HepG2 (cell line): Measurements from ENCODE around the gene ETDC.

Source experiments
- ATF2 ChIP-seq: sonication (generic); formaldehyde crosslinking; IDR thresholded peaks from 2 replicates; pipeline ENCODE4 v1.4.0; 2020; ENCODE audit warnings: missing genetic modification reagents
- CTCF ChIP-seq: sonication (generic); formaldehyde crosslinking; IDR thresholded peaks from 2 replicates; pipeline ENCODE4 v1.5.0; 2020; ENCODE audit warnings: mild to moderate bottlenecking, missing genetic modification reagents, moderate library complexity
- ESRRA ChIP-seq: sonication (generic); formaldehyde crosslinking; IDR thresholded peaks from 2 replicates; pipeline ENCODE4 v1.5.1; 2020; ENCODE audit warnings: mild to moderate bottlenecking, low read depth, missing genetic modification reagents
- FOXK2 ChIP-seq: fragments of 450-650 bp; IDR thresholded peaks from 2 replicates; pipeline ENCODE4 v1.6.1; 2016
- KLF13 ChIP-seq: sonication (generic); formaldehyde crosslinking; IDR thresholded peaks from 2 replicates; pipeline ENCODE4 v1.4.0; 2020; ENCODE audit warnings: mild to moderate bottlenecking, missing genetic modification reagents
- MAFK ChIP-seq, 2 experiments: IDR thresholded peaks in 1 of 2; conservative IDR thresholded peaks in 1 of 2; 2 replicates each; pipeline ENCODE4 v1.6.1; 2011; ENCODE audit warnings: improper control_type of control experiment in 2 of 2, low read length in 2 of 2
- SIN3B ChIP-seq: fragments of 150-350 bp; IDR thresholded peaks from 2 replicates; pipeline ENCODE4 v1.6.1; 2014; ENCODE audit warnings: low read length
- SUZ12 ChIP-seq: fragments of 150-350 bp; IDR thresholded peaks from 2 replicates; pipeline ENCODE4 v1.6.1; 2014; ENCODE audit warnings: low read depth, low read length
- TCF7 ChIP-seq: sonication (generic); IDR thresholded peaks from 2 replicates; pipeline ENCODE4 v1.6.1; 2016; ENCODE audit warnings: antibody characterized with exemption, low read depth
- ZNF207 ChIP-seq: fragments of 450-650 bp; IDR thresholded peaks from 2 replicates; pipeline ENCODE4 v1.6.1; 2016; ENCODE audit warnings: antibody characterized with exemption, borderline replicate concordance
- ZNF891 ChIP-seq: sonication (generic); formaldehyde crosslinking; IDR thresholded peaks from 2 replicates; pipeline ENCODE4 v1.5.0; 2020; ENCODE audit warnings: mild to moderate bottlenecking, missing genetic modification reagents
- TF ChIP-seq, protein P1 (sequence below): IDR thresholded peaks from 2 replicates; pipeline ENCODE4 v1.6.1; 2012; ENCODE audit warnings: inconsistent platforms

- no peak for TF ChIP-seq ZNF207
- TF ChIP-seq TCF7, result no peak
- no peak for TF ChIP-seq FOXK2
- TF ChIP-seq ESRRA (CRISPR knock-in tag), result no peak
- TF ChIP-seq SUZ12, result no peak
- no peak for TF ChIP-seq KLF13 (CRISPR knock-in tag)
- TF ChIP-seq CTCF (CRISPR knock-in tag), result no peak
- TF ChIP-seq ATF2 (CRISPR knock-in tag), result no peak
- no peak for TF ChIP-seq ZNF891 (CRISPR knock-in tag)
- TF ChIP-seq, protein P1, sequence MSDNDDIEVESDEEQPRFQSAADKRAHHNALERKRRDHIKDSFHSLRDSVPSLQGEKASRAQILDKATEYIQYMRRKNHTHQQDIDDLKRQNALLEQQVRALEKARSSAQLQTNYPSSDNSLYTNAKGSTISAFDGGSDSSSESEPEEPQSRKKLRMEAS, result no peak
- 0 out of 4 replicates have a peak, but pooled peaks of 1 of the 2 experiments have one; percentile 11 for TF ChIP-seq MAFK (conservative IDR thresholded peaks at IDR 0.05 in 1 of 2, IDR thresholded peaks at IDR 0.05 in 1 of 2; ENCODE audit: low read length in 2 of 2)
- TF ChIP-seq SIN3B, result no peak
Observed at GRCh38 chrX:135308345-135308855, 880 bp upstream of the ETDC start.
